H1 (cell line): ENCODE data around the gene PGAP3. TPM values are rescaled to one million over a fixed set of nuclear protein-coding genes. Genes with fewer than 3 reads are reported as not detected.

Experiments used
- microRNA-seq, 2 experiments: library from miRNA; unstranded; fragments of <30 nt; microRNA quantifications; one replicate each; pipeline versions ENCODE4 to v1.2.0, GENCODE V29; 2016 to 2020; ENCODE audit warnings: borderline microRNAs expressed in 2 of 2, borderline number of aligned reads in 2 of 2, borderline replicate concordance in 1 of 2
- polyA plus RNA-seq, 7 experiments: library from polyadenylated mRNA; depleted of rRNA in 3 of 7; stranded (reverse) in 5 of 7; unstranded in 2 of 7; fragments of >200 nt in 5 of 7; fragments of 200-250 nt in 2 of 7; gene quantifications; 1 replicate in 5 of 7; 2 replicates in 1 of 7; 4 replicates in 1 of 7; pipeline versions ENCODE4 v1.2.1 to v1.2.3, GENCODE V29; 2011 to 2013; ENCODE audit warnings: missing spikeins in 2 of 7, mixed read lengths in 2 of 7
- small RNA-seq: library from polyadenylated mRNA; stranded (forward); fragments of <200 nt; extraction: miRNeasy Mini kit (QIAGEN cat#:217004); gene quantifications from one replicate; pipeline ENCODE3, GENCODE V24; 2013; ENCODE audit not compliant: insufficient read depth
- total RNA-seq: library from RNA; stranded (reverse); fragmentation: NEBNext Ultra II Directional; extraction: Animal tissue kit (Norgen Biotek cat#: 25700); gene quantifications from 2 replicates; pipeline ENCODE4 v1.2.1, GENCODE V29; 2021

Gene PGAP3
- total and polyA plus RNA-seq, 2 of the 8 experiments (the other 6 are each of a cell fraction or from before 2014, with no cell fraction given), result 21.0 to 30.7 TPM

Small RNA genes lying within 50 kb of the gene (microRNA-seq; reads per million reads assigned to microRNA genes)
- 1.6 to 3.9 reads per million in 2 experiments for gene MIR4728

Small RNA genes lying within 50 kb of the gene (small RNA-seq; reads per million reads assigned to genes)
- gene MIR4728, result 5.5 reads per million, percentile 65 among the genes with 10 or more reads in this experiment

Other genes with a start within 250 kb of the PGAP3 start
- gene MED1, start 236.8 kb downstream of the PGAP3 start, total RNA-seq, result 56.5 and 57.6 TPM in 2 replicates
- gene MED1, start 236.8 kb downstream of the PGAP3 start, polyA plus RNA-seq (2011; rRNA removed), result 17.8 and 24.7 TPM in 2 replicates
- gene CDK12, start 226.6 kb downstream of the PGAP3 start, total RNA-seq, result 68.9 and 70.3 TPM in 2 replicates
- 14.8 and 16.0 TPM in 2 replicates for gene CDK12, start 226.6 kb downstream of the PGAP3 start, polyA plus RNA-seq (2011; rRNA removed)
- gene NEUROD2, start 80.1 kb downstream of the PGAP3 start, total RNA-seq, result not detected in 2 replicates
- not detected in 2 replicates for gene NEUROD2, start 80.1 kb downstream of the PGAP3 start, polyA plus RNA-seq (2011; rRNA removed)
- gene PPP1R1B, start 61.1 kb downstream of the PGAP3 start, total RNA-seq, result 9.4 and 10.7 TPM in 2 replicates
- gene PPP1R1B, start 61.1 kb downstream of the PGAP3 start, polyA plus RNA-seq (2011; rRNA removed), result 21.0 and 22.3 TPM in 2 replicates
- 47.6 and 56.7 TPM in 2 replicates for gene STARD3, start 50.9 kb downstream of the PGAP3 start, total RNA-seq
- 80.3 and 116 TPM in 2 replicates for gene STARD3, start 50.9 kb downstream of the PGAP3 start, polyA plus RNA-seq (2011; rRNA removed)
- gene TCAP, start 22.7 kb downstream of the PGAP3 start, total RNA-seq, result 1.4 TPM in 2 replicates
- gene TCAP, start 22.7 kb downstream of the PGAP3 start, polyA plus RNA-seq (2011; rRNA removed), result 0.82 and 1.3 TPM in 2 replicates
- gene PNMT, start 19.6 kb downstream of the PGAP3 start, total RNA-seq, result 4.4 and 5.6 TPM in 2 replicates
- 10.5 and 10.9 TPM in 2 replicates for gene PNMT, start 19.6 kb downstream of the PGAP3 start, polyA plus RNA-seq (2011; rRNA removed)
- gene ERBB2, start 12.0 kb upstream of the PGAP3 start, total RNA-seq, result 394 and 403 TPM in 2 replicates
- 183 and 278 TPM in 2 replicates for gene ERBB2, start 12.0 kb upstream of the PGAP3 start, polyA plus RNA-seq (2011; rRNA removed)
- 29.6 and 30.0 TPM in 2 replicates for gene MIEN1, start 42.5 kb upstream of the PGAP3 start, total RNA-seq
- 54.9 and 57.9 TPM in 2 replicates for gene MIEN1, start 42.5 kb upstream of the PGAP3 start, polyA plus RNA-seq (2011; rRNA removed)
- gene GRB7, start 49.9 kb upstream of the PGAP3 start, total RNA-seq, result 30.9 and 32.2 TPM in 2 replicates
- 41.5 and 61.7 TPM in 2 replicates for gene GRB7, start 49.9 kb upstream of the PGAP3 start, polyA plus RNA-seq (2011; rRNA removed)
- gene IKZF3, start 176.3 kb upstream of the PGAP3 start, total RNA-seq, result 0.52 and 0.56 TPM in 2 replicates
- gene IKZF3, start 176.3 kb upstream of the PGAP3 start, polyA plus RNA-seq (2011; rRNA removed), result 0.23 and 0.31 TPM in 2 replicates
- gene ZPBP2, start 180.1 kb upstream of the PGAP3 start, total RNA-seq, result not detected in 2 replicates
- not detected in 2 replicates for gene ZPBP2, start 180.1 kb upstream of the PGAP3 start, polyA plus RNA-seq (2011; rRNA removed)
- 10.3 and 11.8 TPM in 2 replicates for gene GSDMB, start 230.6 kb upstream of the PGAP3 start, total RNA-seq
- gene GSDMB, start 230.6 kb upstream of the PGAP3 start, polyA plus RNA-seq (2011; rRNA removed), result 9.7 and 9.8 TPM in 2 replicates
- gene ORMDL3, start 239.5 kb upstream of the PGAP3 start, total RNA-seq, result 50.4 and 54.6 TPM in 2 replicates
- gene ORMDL3, start 239.5 kb upstream of the PGAP3 start, polyA plus RNA-seq (2011; rRNA removed), result 108 and 168 TPM in 2 replicates
- gene LRRC3C, start 239.7 kb upstream of the PGAP3 start, total RNA-seq, result not detected in 2 replicates
- gene LRRC3C, start 239.7 kb upstream of the PGAP3 start, polyA plus RNA-seq (2011; rRNA removed), result not detected in 2 replicates